GM18526 (cell line): ENCODE results near the gene SNAP29.

Experiments used
- POLR2A ChIP-seq: IDR thresholded peaks from 3 replicates; pipeline ENCODE4 v1.6.1; 2011; ENCODE audit not compliant: insufficient read length; ENCODE audit errors: extremely low read depth

SNAP29 gene

DNA sequence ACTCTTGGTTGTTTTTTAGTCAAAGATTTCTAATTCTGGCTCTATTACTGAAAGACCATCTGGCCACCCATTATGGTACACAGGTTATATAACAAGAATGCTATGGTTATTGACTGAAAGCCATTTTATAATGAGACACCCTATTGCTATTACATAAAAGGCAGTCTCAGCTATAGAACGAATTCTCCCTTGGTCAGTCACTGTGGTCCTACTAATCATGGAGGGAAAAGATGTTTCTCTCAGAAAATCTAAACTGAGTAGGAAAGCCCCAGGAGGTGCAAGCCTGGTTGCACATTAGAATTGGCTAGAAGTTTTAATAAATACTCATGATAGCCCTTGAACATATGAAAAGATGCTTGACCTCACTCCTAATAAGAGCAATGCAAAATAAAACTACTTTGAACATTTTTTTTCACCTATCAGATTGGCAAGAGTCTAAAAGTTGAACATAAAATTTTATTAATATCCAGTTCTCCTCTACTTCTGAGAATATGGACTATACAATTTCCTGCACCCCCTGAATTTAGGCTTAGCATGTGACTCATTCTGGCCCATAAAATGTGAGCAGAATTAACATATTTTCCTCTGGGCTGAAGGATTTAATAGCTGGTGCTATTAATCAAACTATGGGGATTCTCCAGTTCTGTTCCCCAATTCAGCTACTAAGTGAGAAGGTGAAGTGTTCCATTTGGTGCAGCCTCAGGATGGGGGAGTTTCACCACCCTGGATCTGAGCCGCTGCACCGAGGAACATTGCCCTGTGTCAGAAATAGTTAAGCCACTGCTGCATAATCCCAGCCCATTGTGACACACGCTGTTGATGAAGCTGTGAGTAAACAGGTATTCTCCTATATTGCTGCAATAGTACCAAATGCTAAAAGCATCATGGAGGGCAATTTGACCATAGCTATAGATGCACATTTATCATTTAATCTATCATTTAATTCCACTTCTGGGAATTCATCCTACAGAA is 46.9 kb downstream of the SNAP29 start:
- no peak for TF ChIP-seq POLR2A

- TF ChIP-seq POLR2A, result no peak
These were observed 47.6 kb downstream of the SNAP29 start for GRCh38 chr22:20906387-20906767.

- no peak for TF ChIP-seq POLR2A
These were observed 50.9 kb downstream of the SNAP29 start for GRCh38 chr22:20909543-20910303.

GRCh38 chr22:20912494-20912893 is 53.7 kb downstream of the SNAP29 start:
- TF ChIP-seq POLR2A, result no peak

DNA sequence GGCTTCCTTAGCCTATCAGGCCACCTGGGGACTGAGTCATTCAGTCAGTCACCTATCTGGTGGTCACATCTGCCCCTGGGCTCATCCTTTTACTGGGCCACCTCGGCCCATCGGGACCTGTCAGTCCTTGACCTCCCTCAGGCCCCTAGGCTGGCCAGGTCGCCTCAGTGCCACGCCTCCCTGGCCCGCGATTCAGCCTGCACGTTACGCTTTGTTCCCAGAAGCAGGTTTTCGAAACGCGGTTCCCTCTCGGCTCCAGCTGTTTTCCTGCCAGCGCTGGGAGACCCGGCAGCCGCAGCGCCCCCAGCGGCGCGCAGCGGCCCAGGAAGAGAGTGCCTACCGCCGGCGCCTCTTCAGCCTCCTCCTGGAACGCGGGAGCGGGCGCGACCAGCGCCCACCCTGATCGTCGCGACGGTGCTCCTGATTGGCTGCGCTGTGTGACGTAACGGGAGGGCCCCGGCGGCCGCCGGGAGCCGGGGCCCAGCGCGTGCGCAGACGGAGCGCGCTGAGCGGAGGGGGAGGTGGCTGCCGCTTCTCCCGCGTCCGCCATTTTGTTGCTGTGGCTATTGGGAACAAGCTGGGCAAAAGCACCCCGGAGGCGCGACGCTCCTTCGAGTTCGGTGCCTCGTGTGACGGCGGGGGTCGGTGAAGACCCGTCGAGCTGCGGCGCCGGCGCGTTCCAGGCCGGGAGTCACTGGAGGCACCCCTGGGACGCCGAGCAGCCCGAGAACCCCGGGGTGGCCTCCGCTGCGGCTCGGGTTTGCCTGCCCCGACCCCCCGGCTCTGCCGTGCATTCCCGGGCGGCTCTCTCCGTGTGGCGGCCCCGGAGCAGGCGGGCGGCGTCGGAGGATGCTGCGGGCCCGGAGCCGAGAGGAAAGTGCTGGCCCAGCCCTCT is 58.4 kb downstream of the SNAP29 start, which contains the start of gene CRKL:
Gene CRKL, plus strand, starts transcription at position 492 of the 895 bp plus-strand sequence. CDS start 528 bp downstream, outside the sequence.
- TF ChIP-seq POLR2A, result peak; percentile 79

GRCh38 chr22:20918663-20919218 is 59.9 kb downstream of the SNAP29 start:
- no peak for TF ChIP-seq POLR2A

- no peak for TF ChIP-seq POLR2A
These were observed 60.9 kb downstream of the SNAP29 start for GRCh38 chr22:20919718-20920117.

DNA sequence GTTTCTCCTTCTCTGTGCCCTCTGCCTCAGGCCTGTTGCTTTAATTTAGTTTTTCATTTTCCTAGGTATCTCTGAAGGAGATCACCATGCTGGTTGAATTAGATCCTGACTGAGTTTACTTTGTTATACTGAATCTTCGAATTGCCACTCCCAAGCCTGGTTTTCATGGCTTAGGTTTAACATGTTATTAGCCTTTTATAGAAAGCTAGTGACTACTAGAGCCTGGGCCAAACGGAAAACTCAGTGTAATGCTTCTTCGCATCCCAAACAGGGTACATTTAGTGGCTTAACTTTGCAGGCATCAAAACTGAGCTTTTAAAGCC is 62.0 kb downstream of the SNAP29 start:
- no peak for TF ChIP-seq POLR2A

DNA sequence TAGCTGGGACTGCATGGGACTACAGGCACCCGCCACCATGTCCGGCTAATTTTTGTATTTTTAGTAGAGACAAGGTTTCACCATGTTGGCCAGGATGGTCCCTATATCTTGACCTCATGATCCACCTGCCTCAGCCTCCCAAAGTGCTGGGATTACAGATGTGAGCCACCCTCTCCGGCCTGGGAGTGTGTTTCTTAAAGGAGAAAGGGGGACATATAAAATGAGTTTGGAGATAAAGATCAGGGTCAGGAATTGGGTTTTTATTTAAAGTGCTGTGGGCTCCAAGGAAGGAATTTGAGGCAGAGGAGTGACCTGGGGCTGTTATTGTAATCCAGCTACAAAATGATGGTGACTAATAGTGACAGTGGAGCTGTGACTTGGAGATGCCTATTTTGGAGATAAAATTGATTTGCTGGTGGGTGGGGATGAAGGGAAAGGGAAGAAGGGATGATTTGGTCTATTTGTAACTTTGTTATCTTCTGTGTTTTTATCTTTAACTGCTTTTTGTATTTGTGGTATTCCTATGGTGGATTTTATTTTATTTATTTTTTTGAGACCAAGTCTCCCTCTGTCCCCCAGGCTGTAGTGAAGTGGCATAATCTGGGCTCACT is 63.4 kb downstream of the SNAP29 start:
- TF ChIP-seq POLR2A, result no peak

DNA sequence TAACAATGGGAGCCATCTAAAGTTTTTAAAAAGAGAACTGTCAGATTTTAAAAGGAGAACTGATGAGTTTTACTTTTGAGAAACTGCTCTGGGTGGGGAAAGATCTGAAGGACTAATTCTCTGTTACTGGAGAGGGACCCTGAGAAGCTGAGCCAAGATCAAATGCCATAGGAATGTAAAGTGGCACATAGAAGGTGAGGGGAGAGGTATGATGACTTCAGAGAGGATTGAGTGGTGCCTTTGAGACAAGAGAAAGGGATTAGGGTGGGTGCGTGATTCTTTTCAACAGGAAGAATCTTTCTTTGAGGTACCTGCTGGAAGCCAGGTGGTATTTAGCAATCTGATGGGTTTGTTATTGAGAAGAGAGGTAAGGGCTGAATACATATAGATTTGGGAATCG is 67.4 kb downstream of the SNAP29 start:
- no peak for TF ChIP-seq POLR2A

DNA sequence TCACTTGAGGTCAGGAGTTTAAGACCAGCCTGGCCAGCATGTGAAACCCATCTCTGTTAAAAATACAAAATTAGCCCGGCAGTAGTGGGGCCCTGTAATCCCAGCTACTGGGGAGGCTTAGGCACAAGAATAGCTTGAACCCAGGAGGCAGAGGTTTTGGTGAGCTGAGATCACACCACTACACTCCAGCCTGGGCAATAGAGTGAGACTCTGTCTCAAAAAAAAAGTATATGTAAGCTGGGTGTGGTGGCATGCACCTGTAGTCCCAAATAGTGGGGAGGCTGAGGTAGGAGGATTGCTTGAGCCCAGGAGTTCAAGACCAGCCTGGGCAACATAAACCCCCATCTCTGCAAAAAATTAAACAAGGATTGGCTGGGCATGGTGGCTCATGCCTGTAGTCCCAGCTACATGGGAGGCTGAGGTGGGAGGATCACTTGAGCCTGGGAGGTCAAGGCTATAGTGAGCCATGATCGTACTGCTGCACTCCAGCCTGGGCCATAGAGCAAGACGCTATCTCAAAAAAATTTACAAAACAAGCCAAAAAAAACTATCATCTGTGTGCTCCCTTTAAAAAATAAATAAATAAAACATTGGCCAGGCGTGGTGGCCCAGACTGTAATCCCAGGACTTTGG is 69.2 kb downstream of the SNAP29 start:
- TF ChIP-seq POLR2A, result no peak

GRCh38 chr22:20928573-20928967 is 69.8 kb downstream of the SNAP29 start:
- TF ChIP-seq POLR2A, result no peak

DNA sequence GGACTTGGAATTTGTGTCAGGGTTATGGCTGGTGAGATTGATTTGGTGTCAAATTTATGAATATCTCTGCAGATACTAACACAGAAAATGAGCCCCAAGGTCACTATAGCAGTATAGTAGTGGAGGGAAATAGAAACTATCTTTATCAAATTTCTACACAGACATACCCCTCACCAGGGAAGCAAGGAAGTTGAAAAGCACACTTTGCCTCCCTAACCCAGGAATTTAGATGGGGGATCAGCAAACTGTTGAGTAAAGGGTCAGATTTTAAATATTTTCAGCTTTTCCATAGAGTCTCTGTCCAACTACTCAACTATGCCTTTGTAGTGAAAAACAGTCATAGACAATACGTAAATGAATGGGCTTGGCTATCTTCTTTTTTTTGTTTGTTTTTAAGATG is 71.2 kb downstream of the SNAP29 start:
- TF ChIP-seq POLR2A, result no peak

DNA sequence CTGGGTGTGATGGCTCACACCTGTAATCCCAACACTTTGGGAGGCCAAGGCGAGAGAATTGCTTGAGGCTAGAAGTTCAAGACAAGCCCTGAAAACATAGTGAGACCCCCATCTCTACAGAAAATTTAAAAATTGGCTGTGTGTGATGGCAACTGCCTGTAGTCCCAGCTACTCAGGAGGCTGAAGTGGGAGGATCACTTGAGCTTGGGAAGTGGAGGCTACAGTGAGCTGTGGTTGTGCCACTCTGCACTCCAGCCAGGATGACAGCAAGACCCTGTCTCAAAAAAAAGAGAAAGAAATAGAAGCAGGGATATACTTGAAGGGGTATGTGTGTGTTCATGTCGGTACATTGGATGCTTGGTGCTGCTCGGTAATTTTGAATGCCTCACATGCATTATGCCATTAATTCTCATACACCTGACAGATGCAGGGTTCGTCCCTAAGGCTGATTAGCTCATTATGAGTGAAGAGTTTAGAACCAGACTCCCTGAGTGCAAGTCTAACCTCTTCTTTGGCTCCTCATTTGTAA is 72.4 kb downstream of the SNAP29 start:
- no peak for TF ChIP-seq POLR2A
